WTC11 (cell line): ENCODE data around the gene RANBP17. TPM values are rescaled to one million over a fixed set of nuclear protein-coding genes. Genes with fewer than 3 reads are reported as not detected.
A peak's percentile ranks its signal among the peaks of the same experiment; 100 is the strongest.

Experiments used
- ATAC-seq: fragments of 200-7000 bp; cut with Tn5 transposase; 2 replicates; pipeline ENCODE4 v1.10.0; 2021; ENCODE audit warnings: mild to moderate bottlenecking, moderate library complexity
- CTCF ChIA-PET: fragments of 300-600 bp; sonication (Branson Sonifier 250); formaldehyde crosslinking; loops from one replicate; lab custom pipeline; 2021; ENCODE audit warnings: antibody characterized with exemption; lab: Charles Lee
- POLR2A ChIA-PET: fragments of 350-600 bp; sonication (Branson Sonifier 250); formaldehyde crosslinking; loops from one replicate; lab custom pipeline; 2021; ENCODE audit warnings: antibody characterized with exemption; lab: Charles Lee
- DNase-seq: peaks from one replicate; pipeline ENCODE4 v3.0.0; 2021; ENCODE audit warnings: low spot score
- H3K27ac Mint-ChIP-seq: 2 replicates; pipeline ENCODE4 v1.8.0; 2021; ENCODE audit warnings: mixed read lengths
- H3K27me3 Mint-ChIP-seq: 2 replicates; pipeline ENCODE4 v1.8.0; 2021; ENCODE audit warnings: low read depth, mild to moderate bottlenecking, moderate library complexity, mixed read lengths
- H3K36me3 Mint-ChIP-seq: 2 replicates; pipeline ENCODE4 v1.8.0; 2021; ENCODE audit warnings: mixed read lengths
- H3K4me1 Mint-ChIP-seq: 2 replicates; pipeline ENCODE4 v1.8.0; 2022; ENCODE audit warnings: mixed read lengths
- H3K4me3 Mint-ChIP-seq: 2 replicates; pipeline ENCODE4 v1.8.0; 2021; ENCODE audit warnings: mild to moderate bottlenecking, moderate library complexity, mixed read lengths
- H3K9me3 Mint-ChIP-seq: 2 replicates; pipeline ENCODE4 v1.8.0; 2021; ENCODE audit warnings: mixed read lengths
- ELF4 ChIP-seq: sonication (generic); formaldehyde crosslinking; IDR thresholded peaks from 2 replicates; pipeline ENCODE4 v1.8.1; 2022; ENCODE audit warnings: low read depth, mild to moderate bottlenecking, moderate library complexity, missing genetic modification reagents
- EMX1 ChIP-seq: fragments of 250-450 bp; sonication (Bioruptor Pico); IDR thresholded peaks from 2 replicates; pipeline ENCODE4 v1.8.0; 2021; ENCODE audit warnings: mild to moderate bottlenecking
- FOXJ3 ChIP-seq: sonication (generic); formaldehyde crosslinking; IDR thresholded peaks from 2 replicates; pipeline ENCODE4 v1.9.0; 2021; ENCODE audit warnings: missing genetic modification reagents, mild to moderate bottlenecking, borderline replicate concordance
- FOXK1 ChIP-seq: sonication (generic); formaldehyde crosslinking; IDR thresholded peaks from 2 replicates; pipeline ENCODE4 v1.8.0; 2022; ENCODE audit warnings: mild to moderate bottlenecking, moderate library complexity, missing genetic modification reagents
- GRHL2 ChIP-seq: fragments of 250-450 bp; sonication (Bioruptor Pico); IDR thresholded peaks from 2 replicates; pipeline ENCODE4 v1.8.0; 2022; ENCODE audit warnings: mild to moderate bottlenecking, moderate library complexity; ENCODE audit not compliant: insufficient replicate concordance, severe bottlenecking
- MXD4 ChIP-seq: fragments of 250-450 bp; sonication (Bioruptor Pico); IDR thresholded peaks from 2 replicates; pipeline ENCODE4 v1.8.0; 2021; ENCODE audit warnings: mild to moderate bottlenecking, moderate library complexity, borderline replicate concordance
- NFYB ChIP-seq: sonication (generic); formaldehyde crosslinking; conservative IDR thresholded peaks from 2 replicates; pipeline ENCODE4 v1.8.0; 2022; ENCODE audit warnings: low read depth, missing genetic modification reagents
- OVOL2 ChIP-seq: fragments of 250-450 bp; sonication (Bioruptor Pico); IDR thresholded peaks from 2 replicates; pipeline ENCODE4 v1.9.0; 2021; ENCODE audit warnings: mild to moderate bottlenecking, borderline replicate concordance
- SP1 ChIP-seq: sonication (generic); formaldehyde crosslinking; conservative IDR thresholded peaks from 2 replicates; pipeline ENCODE4 v1.8.1; 2022; ENCODE audit warnings: missing genetic modification reagents
- ZNF121 ChIP-seq: sonication (generic); formaldehyde crosslinking; IDR thresholded peaks from 2 replicates; pipeline ENCODE4 v1.8.0; 2023; ENCODE audit warnings: missing genetic modification reagents
- ZNF219 ChIP-seq: sonication (generic); formaldehyde crosslinking; IDR thresholded peaks from 2 replicates; pipeline ENCODE4 v1.8.0; 2023; ENCODE audit warnings: missing genetic modification reagents, mild to moderate bottlenecking, borderline replicate concordance
- ZNF671 ChIP-seq: fragments of 250-450 bp; sonication (Bioruptor Pico); IDR thresholded peaks from 2 replicates; pipeline ENCODE4 v1.8.0; 2021; ENCODE audit warnings: mild to moderate bottlenecking
- total RNA-seq: library from RNA; stranded (reverse); gene quantifications from 3 replicates; pipeline ENCODE4 v1.2.3, GENCODE V29; 2021
- TF ChIP-seq, protein P1 (sequence below): sonication (generic); formaldehyde crosslinking; IDR thresholded peaks from 2 replicates; pipeline ENCODE4 v1.8.1; 2022; ENCODE audit warnings: mild to moderate bottlenecking, moderate library complexity, missing genetic modification reagents
- TF ChIP-seq, protein P2 (sequence below): fragments of 250-450 bp; sonication (Bioruptor Pico); conservative IDR thresholded peaks from 2 replicates; pipeline ENCODE4 v1.9.0; 2021; ENCODE audit warnings: mild to moderate bottlenecking
- TF ChIP-seq, protein P3 (sequence below): fragments of 200-600 bp; IDR thresholded peaks from 2 replicates; pipeline ENCODE4 v1.8.0; 2022; ENCODE audit warnings: antibody characterized with exemption
- TF ChIP-seq, protein P4 (sequence below): sonication (generic); formaldehyde crosslinking; IDR thresholded peaks from 2 replicates; pipeline ENCODE4 v1.8.0; 2022; ENCODE audit warnings: missing genetic modification reagents
- TF ChIP-seq, protein P5 (sequence below): sonication (generic); formaldehyde crosslinking; conservative IDR thresholded peaks from 2 replicates; pipeline ENCODE4 v1.8.1; 2022; ENCODE audit warnings: mild to moderate bottlenecking, missing genetic modification reagents
- TF ChIP-seq, protein P6 (sequence below): sonication (generic); formaldehyde crosslinking; IDR thresholded peaks from 2 replicates; pipeline ENCODE4 v1.8.1; 2023; ENCODE audit warnings: mild to moderate bottlenecking, missing genetic modification reagents, moderate library complexity
- TF ChIP-seq, protein P7 (sequence below): sonication (generic); formaldehyde crosslinking; IDR thresholded peaks from 2 replicates; pipeline ENCODE4 v1.8.1; 2023; ENCODE audit warnings: mild to moderate bottlenecking, missing genetic modification reagents

RANBP17 gene
- total RNA-seq, 1 experiment from 2014 or later = 23.1 TPM

DNA sequence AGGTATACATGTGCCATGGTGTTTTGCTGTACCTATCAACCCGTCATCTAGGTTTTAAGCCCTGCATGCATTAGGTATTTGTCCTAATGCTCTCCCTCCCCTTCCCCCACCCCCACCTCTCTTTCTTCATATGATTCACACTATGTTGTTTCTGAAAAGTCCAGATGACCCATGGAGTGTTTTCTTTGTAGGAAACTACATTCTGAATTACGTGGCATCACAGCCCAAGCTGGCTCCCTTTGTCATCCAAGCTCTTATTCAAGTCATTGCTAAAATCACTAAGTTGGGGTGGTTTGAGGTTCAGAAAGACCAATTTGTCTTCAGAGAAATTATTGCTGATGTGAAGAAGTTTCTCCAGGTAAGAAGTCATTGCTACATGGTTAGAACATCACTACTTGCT is 30.4 kb downstream of the RANBP17 start (continued):
- TF ChIP-seq ZNF121 (CRISPR knock-in tag) (no peak), MXD4 (CRISPR knock-in tag) (no peak)
- TF ChIP-seq, protein P1, sequence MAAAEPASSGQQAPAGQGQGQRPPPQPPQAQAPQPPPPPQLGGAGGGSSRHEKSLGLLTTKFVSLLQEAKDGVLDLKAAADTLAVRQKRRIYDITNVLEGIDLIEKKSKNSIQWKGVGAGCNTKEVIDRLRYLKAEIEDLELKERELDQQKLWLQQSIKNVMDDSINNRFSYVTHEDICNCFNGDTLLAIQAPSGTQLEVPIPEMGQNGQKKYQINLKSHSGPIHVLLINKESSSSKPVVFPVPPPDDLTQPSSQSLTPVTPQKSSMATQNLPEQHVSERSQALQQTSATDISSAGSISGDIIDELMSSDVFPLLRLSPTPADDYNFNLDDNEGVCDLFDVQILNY (CRISPR knock-in tag) = no peak

DNA sequence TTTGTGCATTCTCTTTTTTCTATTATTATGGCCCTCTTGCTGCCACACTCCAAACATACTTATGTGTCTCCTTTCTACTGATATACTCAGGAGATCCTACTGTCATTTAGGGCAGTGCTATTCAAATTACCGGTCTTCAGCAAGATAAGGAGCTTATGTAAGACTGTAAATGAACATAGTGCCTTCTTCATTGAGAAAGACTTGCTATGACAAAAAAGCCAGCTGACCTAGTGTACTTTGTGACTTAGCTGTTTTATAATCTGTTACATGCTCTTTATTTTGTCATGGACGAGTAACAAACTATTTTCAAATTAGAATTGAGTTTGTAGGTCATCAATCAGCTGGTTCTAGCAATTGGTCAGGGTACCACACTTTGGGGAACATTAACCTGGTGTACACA is 32.8 kb downstream of the RANBP17 start:
- ChIA-PET CTCF (interaction anchor here (1.3 to 1.8 kb wide), 5 partner anchors 19 to 203 kb away, joined by 3 to 6 read pairs (median 5); no protein-coding TSS in a partner anchor), POLR2A (no interaction called here)
- DNase-seq = no peak
- TF ChIP-seq FOXK1 (no peak), OVOL2 (CRISPR knock-in tag) (no peak), EMX1 (CRISPR knock-in tag) (no peak)
- TF ChIP-seq, protein P2, sequence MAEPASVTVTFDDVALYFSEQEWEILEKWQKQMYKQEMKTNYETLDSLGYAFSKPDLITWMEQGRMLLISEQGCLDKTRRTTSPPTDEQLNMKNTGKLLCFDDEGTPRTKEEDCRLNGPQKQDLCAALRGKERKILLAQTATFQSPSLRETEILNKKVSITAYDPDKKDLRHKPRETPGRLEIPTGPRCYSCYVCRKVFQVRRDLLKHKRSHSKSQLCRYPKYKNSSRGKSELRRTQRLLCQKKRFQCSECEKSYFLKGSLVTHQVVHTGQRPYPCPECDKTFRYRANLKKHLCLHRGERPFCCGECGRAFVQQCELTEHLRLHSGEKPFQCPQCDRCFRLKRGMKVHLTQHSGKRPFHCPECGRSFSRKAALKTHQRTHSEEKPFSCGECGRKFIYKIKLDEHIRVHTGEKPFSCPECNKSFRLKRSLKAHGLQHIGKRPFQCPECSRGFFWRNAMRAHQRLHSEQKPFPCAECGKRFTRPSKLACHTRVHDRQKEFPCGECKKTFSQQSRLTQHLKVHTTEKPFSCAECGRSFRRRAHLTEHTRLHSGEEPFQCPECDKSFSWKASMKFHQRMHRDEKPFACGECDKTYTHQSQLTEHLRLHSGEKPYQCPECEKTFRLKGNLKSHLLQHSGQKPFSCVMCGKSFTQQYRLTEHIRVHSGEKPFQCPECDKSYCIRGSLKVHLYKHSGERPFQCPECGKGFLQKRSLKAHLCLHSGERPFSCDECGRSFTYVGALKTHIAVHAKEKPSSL (CRISPR knock-in tag) = no peak
- Mint-ChIP-seq H3K36me3 (peaks cover 25% of the 10 kb centered on the region), H3K4me3 (no peak overlapping the region), H3K27ac (no peak overlapping the region), H3K9me3 (peaks cover 7% of the 10 kb centered on the region), H3K27me3 (no peaks in the 10 kb centered on the region), H3K4me1 (peaks cover 5% of the 10 kb centered on the region; the same call in 1 of the 2 replicates)
- ATAC-seq = no peak

DNA sequence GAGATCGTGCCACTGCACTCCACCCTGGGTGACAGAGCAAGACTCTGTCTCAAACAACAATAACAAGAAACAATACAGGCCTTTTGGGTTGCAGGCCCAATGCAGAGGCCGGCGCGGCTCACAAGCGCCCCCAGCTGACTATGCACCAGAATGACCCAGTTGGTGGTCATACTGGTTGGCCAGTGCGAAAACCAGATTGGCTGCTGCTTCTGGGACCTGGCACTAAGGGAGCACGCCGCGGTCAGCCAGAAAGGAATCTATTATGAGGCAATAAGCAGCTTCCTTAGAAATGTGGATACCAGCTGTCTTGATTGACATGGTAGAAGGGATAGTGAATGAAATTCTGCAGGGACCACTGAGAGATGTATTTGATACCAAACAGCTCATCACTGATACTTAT is 35.0 kb downstream of the RANBP17 start:
- peaks cover 47% of the 10 kb centered on the region for H3K36me3 Mint-ChIP-seq
- no peak overlapping the region for H3K4me3 Mint-ChIP-seq
- no peak overlapping the region for H3K27ac Mint-ChIP-seq
- peaks cover 5% of the 10 kb centered on the region; the same call in 1 of the 2 replicates for H3K4me1 Mint-ChIP-seq
- peak; percentile 85 for DNase-seq
- ChIA-PET CTCF (interaction anchor here (0.6 to 1.8 kb wide), 16 partner anchors 10 to 455 kb away, joined by 3 to 12 read pairs (median 4); no protein-coding TSS in a partner anchor), POLR2A (no interaction called here)
- peaks cover 26% of the 10 kb centered on the region for H3K9me3 Mint-ChIP-seq
- no peak for TF ChIP-seq FOXJ3 (CRISPR knock-in tag)
- TF ChIP-seq, protein P3, sequence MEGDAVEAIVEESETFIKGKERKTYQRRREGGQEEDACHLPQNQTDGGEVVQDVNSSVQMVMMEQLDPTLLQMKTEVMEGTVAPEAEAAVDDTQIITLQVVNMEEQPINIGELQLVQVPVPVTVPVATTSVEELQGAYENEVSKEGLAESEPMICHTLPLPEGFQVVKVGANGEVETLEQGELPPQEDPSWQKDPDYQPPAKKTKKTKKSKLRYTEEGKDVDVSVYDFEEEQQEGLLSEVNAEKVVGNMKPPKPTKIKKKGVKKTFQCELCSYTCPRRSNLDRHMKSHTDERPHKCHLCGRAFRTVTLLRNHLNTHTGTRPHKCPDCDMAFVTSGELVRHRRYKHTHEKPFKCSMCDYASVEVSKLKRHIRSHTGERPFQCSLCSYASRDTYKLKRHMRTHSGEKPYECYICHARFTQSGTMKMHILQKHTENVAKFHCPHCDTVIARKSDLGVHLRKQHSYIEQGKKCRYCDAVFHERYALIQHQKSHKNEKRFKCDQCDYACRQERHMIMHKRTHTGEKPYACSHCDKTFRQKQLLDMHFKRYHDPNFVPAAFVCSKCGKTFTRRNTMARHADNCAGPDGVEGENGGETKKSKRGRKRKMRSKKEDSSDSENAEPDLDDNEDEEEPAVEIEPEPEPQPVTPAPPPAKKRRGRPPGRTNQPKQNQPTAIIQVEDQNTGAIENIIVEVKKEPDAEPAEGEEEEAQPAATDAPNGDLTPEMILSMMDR = peak; percentile 77
- TF ChIP-seq, protein P4, sequence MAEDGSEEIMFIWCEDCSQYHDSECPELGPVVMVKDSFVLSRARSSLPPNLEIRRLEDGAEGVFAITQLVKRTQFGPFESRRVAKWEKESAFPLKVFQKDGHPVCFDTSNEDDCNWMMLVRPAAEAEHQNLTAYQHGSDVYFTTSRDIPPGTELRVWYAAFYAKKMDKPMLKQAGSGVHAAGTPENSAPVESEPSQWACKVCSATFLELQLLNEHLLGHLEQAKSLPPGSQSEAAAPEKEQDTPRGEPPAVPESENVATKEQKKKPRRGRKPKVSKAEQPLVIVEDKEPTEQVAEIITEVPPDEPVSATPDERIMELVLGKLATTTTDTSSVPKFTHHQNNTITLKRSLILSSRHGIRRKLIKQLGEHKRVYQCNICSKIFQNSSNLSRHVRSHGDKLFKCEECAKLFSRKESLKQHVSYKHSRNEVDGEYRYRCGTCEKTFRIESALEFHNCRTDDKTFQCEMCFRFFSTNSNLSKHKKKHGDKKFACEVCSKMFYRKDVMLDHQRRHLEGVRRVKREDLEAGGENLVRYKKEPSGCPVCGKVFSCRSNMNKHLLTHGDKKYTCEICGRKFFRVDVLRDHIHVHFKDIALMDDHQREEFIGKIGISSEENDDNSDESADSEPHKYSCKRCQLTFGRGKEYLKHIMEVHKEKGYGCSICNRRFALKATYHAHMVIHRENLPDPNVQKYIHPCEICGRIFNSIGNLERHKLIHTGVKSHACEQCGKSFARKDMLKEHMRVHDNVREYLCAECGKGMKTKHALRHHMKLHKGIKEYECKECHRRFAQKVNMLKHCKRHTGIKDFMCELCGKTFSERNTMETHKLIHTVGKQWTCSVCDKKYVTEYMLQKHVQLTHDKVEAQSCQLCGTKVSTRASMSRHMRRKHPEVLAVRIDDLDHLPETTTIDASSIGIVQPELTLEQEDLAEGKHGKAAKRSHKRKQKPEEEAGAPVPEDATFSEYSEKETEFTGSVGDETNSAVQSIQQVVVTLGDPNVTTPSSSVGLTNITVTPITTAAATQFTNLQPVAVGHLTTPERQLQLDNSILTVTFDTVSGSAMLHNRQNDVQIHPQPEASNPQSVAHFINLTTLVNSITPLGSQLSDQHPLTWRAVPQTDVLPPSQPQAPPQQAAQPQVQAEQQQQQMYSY (CRISPR knock-in tag) = peak; percentile 50; the same call in 1 of the 2 replicates
- TF ChIP-seq, all 79 proteins: peak for 2
- no peaks in the 10 kb centered on the region; the same call in 1 of the 2 replicates for H3K27me3 Mint-ChIP-seq
- peak; percentile 100 for ATAC-seq

DNA sequence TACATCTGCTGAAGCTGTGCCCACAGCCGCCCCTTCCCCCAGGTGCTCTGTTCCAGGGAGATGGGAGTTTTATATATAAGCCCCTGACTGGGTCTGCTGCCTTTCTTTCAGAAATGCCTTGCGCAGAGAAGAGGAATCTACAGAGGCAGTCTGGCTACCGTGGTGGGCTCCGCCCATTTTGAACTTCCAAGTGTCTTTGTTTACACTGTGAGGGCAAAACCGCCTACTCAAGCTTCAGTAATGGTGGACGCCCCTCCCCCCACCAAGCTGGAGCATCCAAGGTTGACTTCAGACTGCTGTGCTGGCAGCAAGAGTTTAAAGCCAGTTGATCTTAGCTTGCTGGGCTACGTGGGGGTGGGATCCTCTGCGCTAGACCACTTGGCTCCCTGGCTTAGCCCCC is 41.3 kb downstream of the RANBP17 start:
- CTCF ChIA-PET = interaction anchor here (0.7 kb wide), 1 partner anchor 524 kb away, joined by 3 read pairs; no protein-coding TSS in a partner anchor
- no peak overlapping the region for H3K27ac Mint-ChIP-seq
- no peak for ATAC-seq
- peaks cover 36% of the 10 kb centered on the region for H3K9me3 Mint-ChIP-seq
- H3K4me1 Mint-ChIP-seq = peaks cover 12% of the 10 kb centered on the region
- POLR2A ChIA-PET = no interaction called here
- H3K4me3 Mint-ChIP-seq = no peak overlapping the region
- DNase-seq = peak; percentile 32
- peaks cover 56% of the 10 kb centered on the region for H3K36me3 Mint-ChIP-seq
- H3K27me3 Mint-ChIP-seq = no peaks in the 10 kb centered on the region; the same call in 1 of the 2 replicates
- no peak for TF ChIP-seq ELF4
- no peak for TF ChIP-seq NFYB (CRISPR knock-in tag)
- TF ChIP-seq ZNF219 (CRISPR knock-in tag) = no peak
- TF ChIP-seq GRHL2 (CRISPR knock-in tag) = no peak
- TF ChIP-seq, protein P5, sequence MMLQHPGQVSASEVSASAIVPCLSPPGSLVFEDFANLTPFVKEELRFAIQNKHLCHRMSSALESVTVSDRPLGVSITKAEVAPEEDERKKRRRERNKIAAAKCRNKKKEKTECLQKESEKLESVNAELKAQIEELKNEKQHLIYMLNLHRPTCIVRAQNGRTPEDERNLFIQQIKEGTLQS (CRISPR knock-in tag) = no peak
- TF ChIP-seq, protein P6, sequence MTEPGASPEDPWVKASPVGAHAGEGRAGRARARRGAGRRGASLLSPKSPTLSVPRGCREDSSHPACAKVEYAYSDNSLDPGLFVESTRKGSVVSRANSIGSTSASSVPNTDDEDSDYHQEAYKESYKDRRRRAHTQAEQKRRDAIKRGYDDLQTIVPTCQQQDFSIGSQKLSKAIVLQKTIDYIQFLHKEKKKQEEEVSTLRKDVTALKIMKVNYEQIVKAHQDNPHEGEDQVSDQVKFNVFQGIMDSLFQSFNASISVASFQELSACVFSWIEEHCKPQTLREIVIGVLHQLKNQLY (CRISPR knock-in tag) = no peak
- TF ChIP-seq, protein P7, sequence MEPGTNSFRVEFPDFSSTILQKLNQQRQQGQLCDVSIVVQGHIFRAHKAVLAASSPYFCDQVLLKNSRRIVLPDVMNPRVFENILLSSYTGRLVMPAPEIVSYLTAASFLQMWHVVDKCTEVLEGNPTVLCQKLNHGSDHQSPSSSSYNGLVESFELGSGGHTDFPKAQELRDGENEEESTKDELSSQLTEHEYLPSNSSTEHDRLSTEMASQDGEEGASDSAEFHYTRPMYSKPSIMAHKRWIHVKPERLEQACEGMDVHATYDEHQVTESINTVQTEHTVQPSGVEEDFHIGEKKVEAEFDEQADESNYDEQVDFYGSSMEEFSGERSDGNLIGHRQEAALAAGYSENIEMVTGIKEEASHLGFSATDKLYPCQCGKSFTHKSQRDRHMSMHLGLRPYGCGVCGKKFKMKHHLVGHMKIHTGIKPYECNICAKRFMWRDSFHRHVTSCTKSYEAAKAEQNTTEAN (CRISPR knock-in tag) = no peak
- no peak for TF ChIP-seq ZNF671
- no peak for TF ChIP-seq SP1 (CRISPR knock-in tag)
